Measurements from ENCODE around the gene ANKRD52.

ANKRD52 gene

GRCh38 chr12:56242986-56243385, 15.2 kb downstream of the ANKRD52 start:
- no peak for DNase-seq (ENCODE audit: low read depth in 1 of 2, low spot score in 1 of 2)

GRCh38 chr12:56241424-56242303, 16.5 kb downstream of the ANKRD52 start:
- no peak for DNase-seq (ENCODE audit: low read depth in 1 of 2, low spot score in 1 of 2)

GRCh38 chr12:56237552-56237951, 20.6 kb downstream of the ANKRD52 start:
- DNase-seq (ENCODE audit: low read depth in 1 of 2, low spot score in 1 of 2), result no peak

DNA sequence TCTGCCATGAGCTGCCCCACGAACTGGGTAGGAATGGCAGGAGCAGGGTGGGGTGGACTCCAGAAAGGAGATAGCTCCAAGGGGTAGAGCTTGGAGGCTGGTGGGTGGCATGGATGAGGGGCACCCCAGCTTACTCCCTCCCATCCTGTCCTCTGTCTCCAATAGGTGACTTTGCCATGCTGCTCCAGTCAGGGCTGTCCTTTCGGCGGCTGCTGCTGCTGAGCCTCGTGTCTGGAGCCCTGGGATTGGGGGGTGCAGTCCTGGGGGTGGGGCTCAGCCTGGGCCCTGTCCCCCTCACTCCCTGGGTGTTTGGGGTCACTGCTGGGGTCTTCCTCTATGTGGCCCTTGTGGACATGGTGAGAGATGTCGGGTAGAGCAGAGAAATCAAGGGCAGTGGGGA, 21.2 kb downstream of the ANKRD52 start:
- DNase-seq (ENCODE audit: low read depth in 1 of 2, low spot score in 1 of 2), result no peak

DNA sequence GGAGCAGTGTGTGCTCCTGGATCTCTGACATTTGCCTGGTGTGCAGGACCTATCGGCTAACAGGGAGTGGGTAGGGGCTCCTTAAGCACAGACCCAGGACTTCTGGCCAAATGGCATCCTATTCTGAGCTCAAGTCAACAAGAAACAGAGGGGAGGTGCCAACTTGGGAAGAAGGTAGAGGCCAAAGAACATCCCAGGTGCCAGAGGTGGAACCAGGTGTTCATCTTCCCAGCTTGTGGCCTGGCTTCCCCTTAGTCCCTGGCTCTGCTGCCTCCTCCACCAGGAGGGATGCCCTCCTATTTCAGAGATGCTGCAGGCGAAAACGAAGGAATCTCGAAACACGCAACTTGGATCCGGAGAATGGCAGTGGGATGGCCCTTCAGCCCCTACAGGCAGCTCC, 22.1 kb downstream of the ANKRD52 start:
- DNase-seq (ENCODE audit: low read depth in 1 of 2, low spot score in 1 of 2), result no peak

DNA sequence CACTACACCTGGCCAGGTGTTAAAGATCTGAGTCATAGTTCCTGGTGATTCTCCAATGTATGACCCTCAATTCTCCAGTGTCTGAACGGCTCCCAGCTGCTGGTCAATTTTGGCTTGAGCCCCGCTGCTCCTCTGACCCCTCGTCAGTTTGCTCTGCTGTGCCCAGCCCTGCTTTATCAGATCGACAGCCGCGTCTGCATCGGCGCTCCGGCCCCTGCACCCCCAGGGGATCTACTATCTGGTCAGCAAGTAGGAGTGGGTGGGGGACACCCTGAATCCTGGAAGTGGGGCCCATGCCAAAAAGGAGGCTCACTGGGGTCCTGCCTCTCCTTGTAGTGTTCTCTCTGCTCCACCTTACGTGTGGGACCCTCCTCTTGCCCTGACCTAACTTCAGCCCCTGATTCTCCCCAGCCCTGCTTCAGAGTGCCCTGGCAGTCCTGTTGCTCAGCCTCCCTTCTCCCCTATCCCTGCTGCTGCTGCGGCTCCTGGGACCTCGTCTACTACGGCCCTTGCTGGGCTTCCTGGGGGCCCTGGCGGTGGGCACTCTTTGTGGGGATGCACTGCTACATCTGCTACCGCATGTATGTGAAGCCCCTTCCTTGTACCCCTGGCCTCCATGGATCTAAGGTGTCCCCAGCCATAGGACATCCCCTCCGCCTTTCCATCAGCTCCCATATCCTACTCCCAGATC, 23.3 kb downstream of the ANKRD52 start:
- DNase-seq (ENCODE audit: low read depth in 1 of 2, low spot score in 1 of 2), result no peak

DNA sequence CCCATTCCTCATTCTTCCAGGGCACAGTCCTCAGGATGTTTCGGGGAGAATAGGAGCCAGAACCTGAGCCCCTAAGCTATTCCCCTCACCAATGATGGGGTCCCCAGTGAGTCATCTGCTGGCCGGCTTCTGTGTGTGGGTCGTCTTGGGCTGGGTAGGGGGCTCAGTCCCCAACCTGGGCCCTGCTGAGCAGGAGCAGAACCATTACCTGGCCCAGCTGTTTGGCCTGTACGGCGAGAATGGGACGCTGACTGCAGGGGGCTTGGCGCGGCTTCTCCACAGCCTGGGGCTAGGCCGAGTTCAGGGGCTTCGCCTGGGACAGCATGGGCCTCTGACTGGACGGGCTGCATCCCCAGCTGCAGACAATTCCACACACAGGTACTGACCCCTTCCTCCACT, 27.0 kb downstream of the ANKRD52 start:
- DNase-seq (ENCODE audit: low read depth in 1 of 2, low spot score in 1 of 2), result no peak

DNA sequence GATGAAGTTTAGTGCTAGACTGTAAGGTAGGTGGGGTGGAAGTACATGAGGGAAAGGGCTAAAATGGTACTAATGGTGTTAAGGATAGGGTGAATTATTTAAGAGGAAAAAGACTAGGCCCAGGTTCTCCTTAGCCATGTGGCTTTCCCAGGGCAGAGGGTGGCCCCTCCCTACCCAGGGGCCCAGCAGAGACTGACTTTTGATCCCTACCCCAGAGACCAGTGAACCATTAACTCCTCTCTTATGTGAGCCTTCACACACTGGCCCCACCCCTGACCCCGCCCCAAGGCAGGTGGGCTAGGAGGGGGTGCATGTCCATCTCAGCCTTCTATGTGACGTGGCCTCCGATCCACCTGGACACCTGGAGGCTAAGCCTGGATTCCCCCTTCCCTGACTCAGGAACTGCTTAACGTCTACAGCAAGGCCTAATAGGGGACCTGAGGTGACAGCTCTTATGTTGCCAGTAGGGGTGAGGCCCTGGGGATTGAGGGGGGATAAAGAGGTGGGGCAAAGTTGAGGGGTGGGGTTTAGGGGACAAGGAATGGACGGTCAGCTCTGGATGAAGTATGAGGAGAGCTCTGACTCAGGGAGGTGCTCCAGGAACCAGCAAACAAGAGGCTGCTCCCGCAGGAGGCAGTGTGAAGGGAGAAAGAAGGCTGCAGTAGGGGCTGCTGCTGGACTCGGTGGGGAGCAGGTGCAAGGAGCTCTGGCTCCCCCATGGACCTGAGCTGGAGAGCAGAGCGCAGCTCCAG, 27.6 kb downstream of the ANKRD52 start:
- DNase-seq (ENCODE audit: low read depth in 1 of 2, low spot score in 1 of 2), result no peak

DNA sequence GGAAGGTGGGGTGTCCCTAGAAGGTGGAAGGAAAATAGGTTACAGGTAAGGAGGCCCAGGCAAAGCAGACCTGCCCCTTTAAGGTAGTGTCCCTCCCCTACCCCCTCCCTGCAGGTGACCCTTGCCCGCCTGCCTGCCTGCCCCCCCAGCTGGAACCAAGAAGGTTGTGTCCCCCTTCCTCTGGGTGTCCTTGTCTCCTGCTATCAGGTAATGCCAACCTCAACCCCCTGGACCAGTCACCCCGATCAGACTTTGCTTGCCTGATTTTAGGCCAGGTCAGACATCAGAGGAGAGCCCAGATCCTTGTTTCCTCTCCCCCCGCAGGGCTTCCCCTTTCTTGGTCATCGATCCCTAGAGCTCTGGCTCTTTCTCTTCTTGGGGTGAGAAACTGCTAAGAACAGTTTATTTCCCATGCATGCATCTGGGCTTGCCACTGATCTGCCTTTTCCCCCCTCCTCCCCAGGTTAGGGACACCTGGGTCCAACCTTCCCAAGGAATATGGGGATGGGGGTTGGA, 28.2 kb downstream of the ANKRD52 start, which contains the start of gene SLC39A5:
Gene SLC39A5 (plus strand): TSS at position 136 of the 516 bp plus-strand sequence. CDS start 1,224 bp downstream, outside the sequence.
- no peak for DNase-seq (ENCODE audit: low read depth in 1 of 2, low spot score in 1 of 2)

DNA sequence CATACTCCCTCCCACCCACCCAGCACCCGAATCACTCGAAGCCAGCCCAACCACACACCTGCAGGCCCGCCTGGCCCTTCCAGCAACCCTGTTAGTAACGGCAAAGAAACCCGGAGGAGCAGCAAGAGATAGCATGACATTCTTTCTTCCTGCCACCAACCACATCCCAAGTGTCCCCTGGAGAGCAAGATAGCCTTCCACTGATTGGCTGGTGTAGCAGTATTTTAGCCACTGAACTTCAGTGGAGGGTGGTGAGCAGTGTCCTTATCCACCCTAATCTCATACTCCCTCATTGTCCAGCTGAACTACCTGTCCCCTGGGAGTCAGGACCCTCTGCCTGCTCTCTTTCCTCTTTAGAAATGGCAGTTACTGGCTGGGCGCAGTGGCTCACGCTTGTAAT, 29.1 kb downstream of the ANKRD52 start:
- no peak for DNase-seq (ENCODE audit: low read depth in 1 of 2, low spot score in 1 of 2)

GRCh38 chr12:56224954-56225353, 33.2 kb downstream of the ANKRD52 start:
- no peak for DNase-seq (ENCODE audit: low read depth in 1 of 2, low spot score in 1 of 2)

DNA sequence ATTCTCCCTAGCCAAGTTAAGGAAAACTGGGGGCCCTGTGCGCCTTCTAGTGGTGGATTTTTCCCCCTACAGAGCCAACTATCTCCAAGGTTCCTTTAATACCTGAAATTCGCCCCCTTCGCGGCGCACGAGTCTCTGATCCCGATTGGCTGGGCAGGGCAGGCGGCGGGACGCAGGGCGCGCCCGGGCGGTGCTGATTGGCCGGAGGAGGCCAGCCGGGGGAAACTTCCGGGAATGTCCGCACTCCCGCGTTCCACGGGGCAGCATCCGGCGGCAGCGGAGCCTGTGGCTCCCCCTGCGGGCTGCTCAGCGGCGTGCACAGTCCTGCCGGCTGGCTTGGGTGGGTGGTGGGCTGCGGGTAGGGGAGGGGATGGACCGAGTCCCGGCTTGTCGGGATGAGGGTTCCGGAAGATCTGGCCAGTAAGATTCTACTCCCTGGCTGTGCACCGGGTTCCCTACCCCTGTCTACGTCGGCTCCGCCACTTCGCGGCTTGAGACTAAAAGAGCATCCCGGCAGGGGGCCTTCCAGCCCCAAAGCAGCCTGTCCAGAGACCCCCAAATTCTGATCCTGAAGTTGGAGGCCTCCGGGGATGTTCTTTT, 34.0 kb downstream of the ANKRD52 start, which contains the start of gene NABP2:
Gene NABP2 (plus strand): TSS at position 241 of the 600 bp plus-strand sequence. CDS start 515 bp downstream, outside the sequence.
- peak; percentile 80 to 91 for DNase-seq (ENCODE audit: low read depth in 1 of 2, low spot score in 1 of 2)

GRCh38 chr12:56223571-56224101, 34.5 kb downstream of the ANKRD52 start:
- DNase-seq (ENCODE audit: low read depth in 1 of 2, low spot score in 1 of 2), result no peak

GRCh38 chr12:56222531-56222895, 35.7 kb downstream of the ANKRD52 start:
- DNase-seq (ENCODE audit: low read depth in 1 of 2, low spot score in 1 of 2), result no peak

GRCh38 chr12:56221757-56222530, 36.2 kb downstream of the ANKRD52 start, which contains the start of gene RNF41:
Gene RNF41, minus strand, starts transcription at chr12:56221922. Its CDS starts 7,875 bp downstream, at chr12:56214047.
- peak; percentile 84 to 85 for DNase-seq (ENCODE audit: low read depth in 1 of 2, low spot score in 1 of 2)

DNA sequence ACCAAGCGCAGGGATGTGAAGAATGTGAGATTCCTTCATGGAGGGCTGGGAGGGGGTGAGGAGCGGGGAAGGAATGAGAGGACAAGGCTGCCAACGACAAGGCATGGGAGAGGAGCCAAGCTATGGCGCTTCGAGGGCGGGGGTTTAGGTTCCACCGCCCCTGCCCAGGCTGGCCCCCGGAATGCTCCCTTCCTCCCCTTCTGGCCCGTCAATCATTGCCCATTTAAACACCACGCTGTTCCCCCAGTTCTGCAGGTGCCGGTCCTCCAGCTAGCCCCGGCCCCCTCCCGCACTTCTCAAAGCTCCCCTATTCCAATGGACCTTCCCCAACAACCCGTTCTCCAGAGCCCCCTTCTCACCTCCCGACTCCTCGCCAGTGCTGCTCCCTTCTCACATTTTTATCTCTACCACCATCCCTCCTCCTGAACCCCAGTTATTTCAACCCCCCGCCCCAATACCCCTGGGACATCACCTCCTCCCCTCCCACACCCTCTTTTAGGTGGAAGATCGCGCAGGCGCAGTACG, 36.9 kb downstream of the ANKRD52 start:
- peak in 1 of 2 donors; percentile 8 for DNase-seq (ENCODE audit: low read depth in 1 of 2, low spot score in 1 of 2)

DNA sequence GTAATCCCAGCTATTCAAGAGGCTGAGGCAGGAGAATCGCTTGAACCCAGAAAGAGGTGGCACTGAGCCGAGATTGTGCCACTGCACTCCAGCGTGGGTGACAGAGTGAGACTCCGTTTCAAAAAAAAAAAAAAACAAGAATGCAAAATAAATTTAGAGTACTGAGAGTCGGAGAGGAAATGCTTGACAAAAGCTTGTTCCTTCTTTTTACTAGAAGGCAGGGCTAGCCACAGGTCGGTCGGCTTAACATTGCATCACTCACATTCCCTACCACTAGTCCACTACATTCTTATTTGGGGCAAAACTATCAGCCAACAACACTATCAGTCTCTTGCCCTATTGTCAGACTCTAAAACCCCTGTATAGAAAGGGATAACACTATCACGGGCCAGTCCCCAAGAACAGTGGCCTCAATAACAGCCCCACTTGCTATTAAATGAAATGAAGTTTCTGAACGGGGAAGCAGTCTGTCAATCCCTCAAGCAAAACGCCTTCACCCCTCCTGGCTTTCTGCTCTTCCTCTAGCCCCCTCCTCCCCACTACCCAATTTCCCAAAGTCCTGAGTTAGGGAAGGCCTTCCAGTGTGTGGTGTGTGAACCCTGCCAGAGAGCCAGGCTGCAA, 37.5 kb downstream of the ANKRD52 start:
- DNase-seq (ENCODE audit: low read depth in 1 of 2, low spot score in 1 of 2), result no peak

- DNase-seq (ENCODE audit: low read depth in 1 of 2, low spot score in 1 of 2), result no peak
Measured at GRCh38 chr12:56219840-56220239, 38.3 kb downstream of the ANKRD52 start.

DNA sequence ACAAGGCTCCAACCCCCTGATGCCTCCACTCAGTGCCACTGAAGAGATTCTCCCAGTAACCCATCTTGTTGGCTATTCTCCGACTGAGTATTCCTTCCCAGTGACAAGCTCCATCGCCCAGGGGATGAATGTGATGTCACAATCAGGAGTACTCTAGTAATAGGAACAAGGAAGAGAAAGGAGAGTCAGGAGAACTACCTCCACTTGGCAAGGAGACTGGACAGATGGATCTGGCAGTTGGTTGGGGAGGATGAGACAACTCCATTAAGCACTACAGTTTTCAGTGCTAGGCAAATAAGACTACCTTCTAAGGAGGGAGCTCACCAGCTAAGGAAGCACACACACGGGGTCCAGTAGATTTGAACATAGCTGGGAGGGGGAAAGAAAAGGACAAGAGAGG, 41.7 kb downstream of the ANKRD52 start:
- no peak for DNase-seq (ENCODE audit: low read depth in 1 of 2, low spot score in 1 of 2)

All from stimulated activated CD4-positive, alpha-beta T cell treated with anti-CD3 and anti-CD28 coated beads, Interleukin-15, amount 100 ng/mL, for 1 hour (primary cell).